Measurements from ENCODE around the gene GCNT2.

DNA sequence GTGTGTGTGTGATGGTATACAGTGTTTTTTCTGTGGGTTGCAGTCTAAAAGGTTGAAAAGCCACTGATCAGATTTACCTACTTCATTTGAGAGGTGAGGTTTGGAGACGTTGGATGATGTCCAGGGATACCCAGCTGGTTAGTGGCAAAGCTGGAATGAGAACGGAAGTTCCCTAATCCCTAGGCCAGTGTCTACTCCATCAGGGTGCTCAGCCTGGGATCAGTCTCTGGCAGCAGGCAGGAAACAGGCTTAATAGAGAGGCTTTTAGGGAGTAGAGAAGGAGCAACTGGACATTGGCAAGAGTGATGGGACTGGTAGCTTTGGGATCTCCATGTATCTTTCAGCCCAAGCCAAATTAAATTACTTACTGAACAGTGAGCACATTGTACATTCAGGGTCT is 92.6 kb downstream of the GCNT2 start:
- TF ChIP-seq, protein P1, sequence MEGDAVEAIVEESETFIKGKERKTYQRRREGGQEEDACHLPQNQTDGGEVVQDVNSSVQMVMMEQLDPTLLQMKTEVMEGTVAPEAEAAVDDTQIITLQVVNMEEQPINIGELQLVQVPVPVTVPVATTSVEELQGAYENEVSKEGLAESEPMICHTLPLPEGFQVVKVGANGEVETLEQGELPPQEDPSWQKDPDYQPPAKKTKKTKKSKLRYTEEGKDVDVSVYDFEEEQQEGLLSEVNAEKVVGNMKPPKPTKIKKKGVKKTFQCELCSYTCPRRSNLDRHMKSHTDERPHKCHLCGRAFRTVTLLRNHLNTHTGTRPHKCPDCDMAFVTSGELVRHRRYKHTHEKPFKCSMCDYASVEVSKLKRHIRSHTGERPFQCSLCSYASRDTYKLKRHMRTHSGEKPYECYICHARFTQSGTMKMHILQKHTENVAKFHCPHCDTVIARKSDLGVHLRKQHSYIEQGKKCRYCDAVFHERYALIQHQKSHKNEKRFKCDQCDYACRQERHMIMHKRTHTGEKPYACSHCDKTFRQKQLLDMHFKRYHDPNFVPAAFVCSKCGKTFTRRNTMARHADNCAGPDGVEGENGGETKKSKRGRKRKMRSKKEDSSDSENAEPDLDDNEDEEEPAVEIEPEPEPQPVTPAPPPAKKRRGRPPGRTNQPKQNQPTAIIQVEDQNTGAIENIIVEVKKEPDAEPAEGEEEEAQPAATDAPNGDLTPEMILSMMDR (IDR thresholded peaks at IDR 0.05): no peak
- no peak for TF ChIP-seq POLR2AphosphoS5 (IDR thresholded peaks at IDR 0.05; ENCODE audit: low read depth, low read length)
- no peak for TF ChIP-seq SIN3A (IDR thresholded peaks at IDR 0.05; ENCODE audit: borderline replicate concordance, insufficient read depth, low read depth, low read length)
- TF ChIP-seq, protein P2, sequence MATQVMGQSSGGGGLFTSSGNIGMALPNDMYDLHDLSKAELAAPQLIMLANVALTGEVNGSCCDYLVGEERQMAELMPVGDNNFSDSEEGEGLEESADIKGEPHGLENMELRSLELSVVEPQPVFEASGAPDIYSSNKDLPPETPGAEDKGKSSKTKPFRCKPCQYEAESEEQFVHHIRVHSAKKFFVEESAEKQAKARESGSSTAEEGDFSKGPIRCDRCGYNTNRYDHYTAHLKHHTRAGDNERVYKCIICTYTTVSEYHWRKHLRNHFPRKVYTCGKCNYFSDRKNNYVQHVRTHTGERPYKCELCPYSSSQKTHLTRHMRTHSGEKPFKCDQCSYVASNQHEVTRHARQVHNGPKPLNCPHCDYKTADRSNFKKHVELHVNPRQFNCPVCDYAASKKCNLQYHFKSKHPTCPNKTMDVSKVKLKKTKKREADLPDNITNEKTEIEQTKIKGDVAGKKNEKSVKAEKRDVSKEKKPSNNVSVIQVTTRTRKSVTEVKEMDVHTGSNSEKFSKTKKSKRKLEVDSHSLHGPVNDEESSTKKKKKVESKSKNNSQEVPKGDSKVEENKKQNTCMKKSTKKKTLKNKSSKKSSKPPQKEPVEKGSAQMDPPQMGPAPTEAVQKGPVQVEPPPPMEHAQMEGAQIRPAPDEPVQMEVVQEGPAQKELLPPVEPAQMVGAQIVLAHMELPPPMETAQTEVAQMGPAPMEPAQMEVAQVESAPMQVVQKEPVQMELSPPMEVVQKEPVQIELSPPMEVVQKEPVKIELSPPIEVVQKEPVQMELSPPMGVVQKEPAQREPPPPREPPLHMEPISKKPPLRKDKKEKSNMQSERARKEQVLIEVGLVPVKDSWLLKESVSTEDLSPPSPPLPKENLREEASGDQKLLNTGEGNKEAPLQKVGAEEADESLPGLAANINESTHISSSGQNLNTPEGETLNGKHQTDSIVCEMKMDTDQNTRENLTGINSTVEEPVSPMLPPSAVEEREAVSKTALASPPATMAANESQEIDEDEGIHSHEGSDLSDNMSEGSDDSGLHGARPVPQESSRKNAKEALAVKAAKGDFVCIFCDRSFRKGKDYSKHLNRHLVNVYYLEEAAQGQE (IDR thresholded peaks at IDR 0.05; ENCODE audit: insufficient read depth in 1 of 2, low read depth in 2 of 2, low read length in 1 of 2): no peak
- no peak for TF ChIP-seq TCF7L2 (IDR thresholded peaks at IDR 0.05; ENCODE audit: low read depth, low read length)

Measured in Panc1 (cell line).